IMR-90 (cell line): Measurements from ENCODE around the gene PRDM12.

Source experiments
- BHLHE40 ChIP-seq: fragments of 150-350 bp; IDR thresholded peaks from 2 replicates; pipeline ENCODE4 v1.6.1; 2016; ENCODE audit warnings: mild to moderate bottlenecking, low read depth, low read length
- CTCF ChIP-seq: conservative IDR thresholded peaks from 2 replicates; pipeline ENCODE4 v1.5.1; 2012; ENCODE audit warnings: mild to moderate bottlenecking, low read depth, low read length, improper control_type of control experiment
- FOS ChIP-seq: fragments of 150-350 bp; IDR thresholded peaks from 2 replicates; pipeline ENCODE4 v1.6.1; 2016; ENCODE audit warnings: low read depth, low read length
- MAFK ChIP-seq: IDR thresholded peaks from 2 replicates; pipeline ENCODE4 v1.6.1; 2012; ENCODE audit warnings: low read depth, low read length, improper control_type of control experiment
- MXI1 ChIP-seq: IDR thresholded peaks from 2 replicates; pipeline ENCODE4 v1.6.1; 2012; ENCODE audit warnings: low read depth, mild to moderate bottlenecking, low read length, moderate library complexity, borderline replicate concordance
- POLR2A ChIP-seq: IDR thresholded peaks from 2 replicates; pipeline ENCODE4 v1.6.1; 2012; ENCODE audit warnings: mild to moderate bottlenecking, low read depth, low read length
- RCOR1 ChIP-seq: IDR thresholded peaks from 2 replicates; pipeline ENCODE4 v1.6.1; 2012; ENCODE audit warnings: mild to moderate bottlenecking, low read length, improper control_type of control experiment; ENCODE audit not compliant: insufficient replicate concordance
- RFX5 ChIP-seq: IDR thresholded peaks from 2 replicates; pipeline ENCODE4 v1.8.0; 2012; ENCODE audit warnings: low read depth, mild to moderate bottlenecking, low read length, moderate library complexity
- USF2 ChIP-seq: fragments of 150-350 bp; IDR thresholded peaks from 2 replicates; pipeline ENCODE4 v1.6.1; 2017; ENCODE audit warnings: mild to moderate bottlenecking, antibody characterized with exemption, low read length, low read depth

DNA sequence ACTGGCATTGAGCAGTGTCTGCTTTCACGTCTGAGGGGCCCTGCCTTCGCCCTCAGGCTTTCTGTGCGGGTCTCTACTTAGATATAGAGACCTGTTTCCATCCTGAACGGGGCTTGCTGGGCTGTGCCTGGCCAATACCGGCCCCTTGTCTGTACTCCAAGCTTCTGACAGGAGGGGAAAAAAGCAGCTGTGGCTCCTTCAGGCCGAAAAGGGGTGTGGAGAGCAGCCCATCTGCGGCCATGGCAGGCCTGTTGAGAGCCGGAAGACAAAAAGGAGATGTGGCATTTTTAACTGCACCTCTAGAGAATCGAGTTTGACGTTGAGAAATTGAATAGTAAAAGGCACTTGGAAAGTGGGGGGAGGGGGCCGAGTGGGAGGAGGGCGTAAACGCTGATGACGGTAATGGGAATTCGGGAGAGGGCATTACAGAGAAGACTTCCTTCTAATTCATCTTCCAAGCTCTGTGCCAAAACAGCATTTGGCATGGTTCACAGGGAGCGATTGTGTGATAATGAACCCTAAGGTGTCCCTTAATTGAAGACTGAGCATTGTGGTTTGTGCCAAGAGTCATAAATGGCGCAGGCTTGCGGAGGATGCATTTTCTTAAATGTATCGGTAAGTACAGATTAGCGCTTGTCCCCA, 25.1 kb upstream of the PRDM12 start:
- TF ChIP-seq CTCF (no peak), POLR2A (no peak), RFX5 (no peak), BHLHE40 (no peak), USF2 (no peak), MAFK (no peak), RCOR1 (no peak), MXI1 (no peak), FOS (no peak)
